ENCODE data around the gene FAM50A. TPM values are rescaled to one million over a fixed set of nuclear protein-coding genes. Genes with fewer than 3 reads are reported as not detected.

Gene FAM50A
- polyA plus RNA-seq, 1 donor from 2014 or later: 68.3 TPM

GRCh38 chrX:154434394-154435168 lies 9.4 kb upstream of the FAM50A start:
- TF ChIP-seq CTCF (IDR thresholded peaks at IDR 0.05; ENCODE audit: poor library complexity, severe bottlenecking): no peak
- no peak for TF ChIP-seq EZH2 (IDR thresholded peaks at IDR 0.05; ENCODE audit: borderline replicate concordance, insufficient read depth, low read length, poor library complexity, severe bottlenecking)
- no peak for TF ChIP-seq POLR2AphosphoS5 (IDR thresholded peaks at IDR 0.05)
- no peak for TF ChIP-seq REST (IDR thresholded peaks at IDR 0.05; ENCODE audit: borderline replicate concordance)
- no peak for TF ChIP-seq MXI1 (conservative IDR thresholded peaks at IDR 0.05; ENCODE audit: poor library complexity, severe bottlenecking)
- no peak for TF ChIP-seq RAD21 (conservative IDR thresholded peaks at IDR 0.05)
- TF ChIP-seq TAF1 (IDR thresholded peaks at IDR 0.05; ENCODE audit: low read depth): no peak
- Histone ChIP-seq H3K9ac (ENCODE audit: low read length) (no peak overlapping the region), H3K9me3 (ENCODE audit: low read length) (no peaks in the 10 kb centered on the region)

GRCh38 chrX:154435171-154435733 lies 8.7 kb upstream of the FAM50A start:
- no peaks in the 10 kb centered on the region for H4K20me1 ChIP-seq (ENCODE audit: insufficient read depth)
- H3K9me2 ChIP-seq (ENCODE audit: insufficient read depth, low read length): no peaks in the 10 kb centered on the region
- H3K79me2 ChIP-seq (replicated peaks; ENCODE audit: insufficient read depth, low read length): peaks cover 20% of the 10 kb centered on the region
- H3K27ac ChIP-seq (ENCODE audit: low read length): peak overlapping the region; percentile 85
- no peaks in the 10 kb centered on the region for H3K27me3 ChIP-seq (ENCODE audit: insufficient read depth, low read depth, low read length)
- H2AFZ ChIP-seq (ENCODE audit: low read depth, low read length): no peak overlapping the region
- H3K9me3 ChIP-seq (ENCODE audit: low read length): no peaks in the 10 kb centered on the region
- no peaks in the 10 kb centered on the region for H3F3A ChIP-seq (ENCODE audit: insufficient read depth, low read length, poor library complexity, severe bottlenecking)
- TF ChIP-seq RAD21 (conservative IDR thresholded peaks at IDR 0.05) (no peak), POLR2AphosphoS5 (IDR thresholded peaks at IDR 0.05) (no peak), CTCF (IDR thresholded peaks at IDR 0.05; ENCODE audit: poor library complexity, severe bottlenecking) (no peak), EP300 (conservative IDR thresholded peaks at IDR 0.05; ENCODE audit: poor library complexity, severe bottlenecking) (no peak), TAF1 (IDR thresholded peaks at IDR 0.05; ENCODE audit: low read depth) (no peak), MXI1 (conservative IDR thresholded peaks at IDR 0.05; ENCODE audit: poor library complexity, severe bottlenecking) (no peak), SMC3 (conservative IDR thresholded peaks at IDR 0.05; ENCODE audit: poor library complexity) (no peak), EZH2 (IDR thresholded peaks at IDR 0.05; ENCODE audit: borderline replicate concordance, insufficient read depth, low read length, poor library complexity, severe bottlenecking) (no peak), REST (IDR thresholded peaks at IDR 0.05; ENCODE audit: borderline replicate concordance) (no peak)
- no peaks in the 10 kb centered on the region for H3K36me3 ChIP-seq (ENCODE audit: insufficient read depth, low read length)
- no peak overlapping the region for H3K4me3 ChIP-seq (ENCODE audit: low read length)
- no peak overlapping the region for H3K9ac ChIP-seq (ENCODE audit: low read length)
- H3K4me2 ChIP-seq (ENCODE audit: low read length): no peak overlapping the region

More at GRCh38 chrX:154434394-154435168, 9.4 kb upstream of the FAM50A start:
- Histone ChIP-seq H3K27me3 (ENCODE audit: insufficient read depth, low read depth, low read length) (no peaks in the 10 kb centered on the region), H3K36me3 (ENCODE audit: insufficient read depth, low read length) (no peaks in the 10 kb centered on the region), H4K20me1 (ENCODE audit: insufficient read depth) (no peaks in the 10 kb centered on the region), H3F3A (ENCODE audit: insufficient read depth, low read length, poor library complexity, severe bottlenecking) (no peaks in the 10 kb centered on the region), H3K9me2 (ENCODE audit: insufficient read depth, low read length) (no peaks in the 10 kb centered on the region), H3K79me2 (replicated peaks; ENCODE audit: insufficient read depth, low read length) (peaks cover 21% of the 10 kb centered on the region), H3K27ac (ENCODE audit: low read length) (no peak overlapping the region), H3K4me2 (ENCODE audit: low read length) (no peak overlapping the region), H2AFZ (ENCODE audit: low read depth, low read length) (no peak overlapping the region), H3K4me3 (ENCODE audit: low read length) (no peak overlapping the region)
